MCF 10A (cell line): ENCODE data around the gene TIMELESS. TPM values are rescaled to one million over a fixed set of nuclear protein-coding genes. Genes with fewer than 3 reads are reported as not detected.

Source experiments
- BruUV-seq: library from RNA; stranded (reverse); fragments of 400-500 nt; replicated peaks from 2 replicates; lab custom pipeline; 2021; lab: Mats Ljungman, UMichigan
- CTCF ChIA-PET: fragments of 300-600 bp; sonication (Branson Sonifier 250); formaldehyde crosslinking; extraction: SDS; loops from one replicate; lab custom pipeline; 2021; ENCODE audit warnings: antibody characterized with exemption, inconsistent platforms; lab: Yijun Ruan, JAX
- POLR2A ChIA-PET: fragments of 300-600, 350-650 bp; sonication (Branson Sonifier 250); formaldehyde crosslinking; extraction: SDS; loops from one replicate; lab custom pipeline; 2020; ENCODE audit warnings: antibody characterized with exemption, inconsistent platforms; lab: Yijun Ruan, JAX
- DNase-seq: peaks from one replicate; pipeline ENCODE4 v3.0.0-alpha.2; 2018; ENCODE audit not compliant: unreplicated experiment
- H3K27ac Mint-ChIP-seq: one replicate; pipeline ENCODE4 v1.8.0; 2022; ENCODE audit warnings: mild to moderate bottlenecking, low read depth, mixed read lengths; ENCODE audit not compliant: unreplicated experiment
- H3K27me3 Mint-ChIP-seq: one replicate; pipeline ENCODE4 v1.8.0; 2022; ENCODE audit warnings: mixed read lengths; ENCODE audit not compliant: insufficient read depth, unreplicated experiment
- H3K36me3 Mint-ChIP-seq: one replicate; pipeline ENCODE4 v1.8.0; 2022; ENCODE audit warnings: mild to moderate bottlenecking, moderate library complexity, mixed read lengths; ENCODE audit not compliant: insufficient read depth, unreplicated experiment
- H3K4me1 Mint-ChIP-seq: one replicate; pipeline ENCODE4 v1.8.0; 2022; ENCODE audit warnings: mixed read lengths; ENCODE audit not compliant: insufficient read depth, unreplicated experiment
- H3K4me3 Mint-ChIP-seq: one replicate; pipeline ENCODE4 v1.8.0; 2022; ENCODE audit warnings: mild to moderate bottlenecking, moderate library complexity, mixed read lengths; ENCODE audit not compliant: unreplicated experiment
- H3K9me3 Mint-ChIP-seq: one replicate; pipeline ENCODE4 v1.8.0; 2022; ENCODE audit warnings: mixed read lengths; ENCODE audit not compliant: unreplicated experiment
- intact Hi-C: fragments of 100-400 bp; cut with micrococcal nuclease; formaldehyde crosslinking; loops from 2 replicates; pipeline ENCODE4 v1.14.1; 2022
- total RNA-seq: library from RNA; stranded (reverse); gene quantifications from 2 replicates; pipeline ENCODE4 v1.2.3, GENCODE V29; 2022
- TF ChIP-seq, protein P1 (sequence below): fragments of 200-600 bp; IDR thresholded peaks from one replicate; pipeline ENCODE4 v1.8.0; 2022; ENCODE audit warnings: antibody characterized with exemption, mild to moderate bottlenecking; ENCODE audit not compliant: unreplicated experiment

TIMELESS gene
- total RNA-seq, 1 experiment from 2014 or later, result 14.0 TPM

- intact Hi-C loops, result no loop called here
- Mint-ChIP-seq H3K4me1 (no peaks in the 10 kb centered on the region), H3K4me3 (no peak overlapping the region), H3K27me3 (no peaks in the 10 kb centered on the region), H3K36me3 (peaks cover 26% of the 10 kb centered on the region), H3K9me3 (no peaks in the 10 kb centered on the region), H3K27ac (no peak overlapping the region)
- TF ChIP-seq, protein P1, sequence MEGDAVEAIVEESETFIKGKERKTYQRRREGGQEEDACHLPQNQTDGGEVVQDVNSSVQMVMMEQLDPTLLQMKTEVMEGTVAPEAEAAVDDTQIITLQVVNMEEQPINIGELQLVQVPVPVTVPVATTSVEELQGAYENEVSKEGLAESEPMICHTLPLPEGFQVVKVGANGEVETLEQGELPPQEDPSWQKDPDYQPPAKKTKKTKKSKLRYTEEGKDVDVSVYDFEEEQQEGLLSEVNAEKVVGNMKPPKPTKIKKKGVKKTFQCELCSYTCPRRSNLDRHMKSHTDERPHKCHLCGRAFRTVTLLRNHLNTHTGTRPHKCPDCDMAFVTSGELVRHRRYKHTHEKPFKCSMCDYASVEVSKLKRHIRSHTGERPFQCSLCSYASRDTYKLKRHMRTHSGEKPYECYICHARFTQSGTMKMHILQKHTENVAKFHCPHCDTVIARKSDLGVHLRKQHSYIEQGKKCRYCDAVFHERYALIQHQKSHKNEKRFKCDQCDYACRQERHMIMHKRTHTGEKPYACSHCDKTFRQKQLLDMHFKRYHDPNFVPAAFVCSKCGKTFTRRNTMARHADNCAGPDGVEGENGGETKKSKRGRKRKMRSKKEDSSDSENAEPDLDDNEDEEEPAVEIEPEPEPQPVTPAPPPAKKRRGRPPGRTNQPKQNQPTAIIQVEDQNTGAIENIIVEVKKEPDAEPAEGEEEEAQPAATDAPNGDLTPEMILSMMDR, result no peak
- no TSS peak for BruUV-seq
- CTCF ChIA-PET, result interaction anchor here (0.5 to 0.7 kb wide), 5 partner anchors 41 to 1231 kb away, joined by 3 to 5 read pairs (median 3); partner anchors contain the start of gene STAT2
- POLR2A ChIA-PET, result interaction anchor here (0.9 kb wide), 1 partner anchor 24 kb away, joined by 5 read pairs; the partner anchor contains the start of gene TIMELESS
- no peak for DNase-seq
These were observed 24.0 kb downstream of the TIMELESS start for GRCh38 chr12:56425193-56425592.

DNA sequence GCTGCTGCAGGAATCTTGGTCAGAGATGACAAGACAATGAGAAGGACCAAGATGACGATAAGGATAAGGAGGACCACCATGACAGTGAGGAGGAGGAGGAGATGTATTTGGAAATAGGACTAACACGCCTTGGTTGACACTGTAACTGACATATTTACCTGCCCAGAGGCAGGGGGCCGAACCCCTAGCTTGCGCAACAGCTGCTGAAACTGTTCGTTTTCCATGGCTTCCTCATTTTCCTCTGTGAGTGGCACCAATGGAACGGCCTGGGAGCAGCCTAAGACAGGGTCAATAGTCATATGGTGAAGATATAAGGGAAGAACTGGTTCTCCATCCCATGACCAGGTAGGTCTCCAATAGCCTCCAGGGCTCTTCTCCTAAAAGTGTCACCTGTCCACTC lies 28.8 kb downstream of the TIMELESS start:
- no peaks in the 10 kb centered on the region for H3K4me1 Mint-ChIP-seq
- no peaks in the 10 kb centered on the region for H3K27me3 Mint-ChIP-seq
- DNase-seq, result no peak
- no peaks in the 10 kb centered on the region for H3K9me3 Mint-ChIP-seq
- ChIA-PET POLR2A (no interaction called here), CTCF (no interaction called here)
- TF ChIP-seq, protein P1, result no peak
- intact Hi-C loops, result no loop called here
- no TSS peak for BruUV-seq
- no peak overlapping the region for H3K27ac Mint-ChIP-seq
- no peak overlapping the region for H3K4me3 Mint-ChIP-seq
- peaks cover 22% of the 10 kb centered on the region for H3K36me3 Mint-ChIP-seq

DNA sequence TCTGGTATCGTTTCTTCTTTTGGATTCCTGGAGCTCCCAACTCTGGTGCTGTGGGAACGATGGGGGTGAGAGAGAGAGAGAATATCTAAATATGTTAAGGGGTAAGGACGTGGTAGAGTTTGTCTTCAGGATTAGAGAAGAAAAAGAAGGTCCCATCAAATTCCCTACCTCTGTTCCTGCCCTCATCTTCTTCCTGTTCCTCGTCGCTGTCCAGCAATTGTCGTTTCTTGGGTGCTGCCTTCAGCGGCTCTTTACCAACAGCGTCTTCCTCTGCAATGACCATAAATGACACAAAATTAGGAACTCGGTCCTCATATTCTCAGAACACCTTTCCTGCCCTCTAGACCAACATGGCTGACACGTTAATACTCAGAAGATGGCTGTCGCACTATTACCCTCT lies 31.5 kb downstream of the TIMELESS start:
- Mint-ChIP-seq H3K27me3 (no peaks in the 10 kb centered on the region), H3K4me1 (no peaks in the 10 kb centered on the region)
- DNase-seq, result no peak

GRCh38 chr12:56414401-56414800 lies 34.8 kb downstream of the TIMELESS start:
- Mint-ChIP-seq H3K4me1 (no peaks in the 10 kb centered on the region), H3K9me3 (no peaks in the 10 kb centered on the region), H3K36me3 (peaks cover 20% of the 10 kb centered on the region), H3K27me3 (no peaks in the 10 kb centered on the region), H3K4me3 (no peak overlapping the region), H3K27ac (no peak overlapping the region)
- intact Hi-C loops, result no loop called here
- DNase-seq, result no peak
- no TSS peak for BruUV-seq
- ChIA-PET CTCF (no interaction called here), POLR2A (no interaction called here)
- TF ChIP-seq, protein P1, result no peak

More for the DNA sequence above, 31.5 kb downstream of the TIMELESS start:
- Mint-ChIP-seq H3K4me3 (no peak overlapping the region), H3K36me3 (peaks cover 21% of the 10 kb centered on the region), H3K27ac (no peak overlapping the region), H3K9me3 (no peaks in the 10 kb centered on the region)
- intact Hi-C loops, result no loop called here
- ChIA-PET CTCF (interaction anchor here (0.6 kb wide), 1 partner anchor 15 kb away, joined by 3 read pairs; no protein-coding TSS in a partner anchor), POLR2A (interaction anchor here (0.6 kb wide), 1 partner anchor 21 kb away, joined by 3 read pairs; no protein-coding TSS in a partner anchor)
- BruUV-seq, result no TSS peak
- TF ChIP-seq, protein P1, result no peak
